Measurements from ENCODE around the gene PDLIM5.

The PDLIM5 gene

GRCh38 chr4:94420356-94420755, 31.4 kb upstream of the PDLIM5 start:
- DNase-seq = no peak
- H3K36me3 ChIP-seq (ENCODE audit: control insufficient read depth, insufficient read depth, low read length) = no peaks in the 10 kb centered on the region
- no peaks in the 10 kb centered on the region for H3K27me3 ChIP-seq (replicated peaks; ENCODE audit: control insufficient read depth, insufficient read depth, low read length, poor library complexity, severe bottlenecking)
- H3K4me3 ChIP-seq (ENCODE audit: insufficient read depth, low read depth, low read length, poor library complexity, severe bottlenecking) = no peak overlapping the region
- no peaks in the 10 kb centered on the region for H3K9me3 ChIP-seq (ENCODE audit: control insufficient read depth, low read length)
- H3K4me1 ChIP-seq (ENCODE audit: control insufficient read depth, insufficient read depth, low read length, poor library complexity, severe bottlenecking) = no peaks in the 10 kb centered on the region
- H3K27ac ChIP-seq (ENCODE audit: insufficient read depth, low read length, poor library complexity, severe bottlenecking) = no peak overlapping the region

- no peaks in the 10 kb centered on the region for H3K9me3 ChIP-seq (ENCODE audit: control insufficient read depth, low read length)
- H3K27ac ChIP-seq (ENCODE audit: insufficient read depth, low read length, poor library complexity, severe bottlenecking) = no peak overlapping the region
- DNase-seq = no peak
- H3K36me3 ChIP-seq (ENCODE audit: control insufficient read depth, insufficient read depth, low read length) = no peaks in the 10 kb centered on the region
- H3K4me3 ChIP-seq (ENCODE audit: insufficient read depth, low read depth, low read length, poor library complexity, severe bottlenecking) = no peak overlapping the region
- H3K27me3 ChIP-seq (replicated peaks; ENCODE audit: control insufficient read depth, insufficient read depth, low read length, poor library complexity, severe bottlenecking) = no peaks in the 10 kb centered on the region
- H3K4me1 ChIP-seq (ENCODE audit: control insufficient read depth, insufficient read depth, low read length, poor library complexity, severe bottlenecking) = no peaks in the 10 kb centered on the region
These were observed 25.0 kb upstream of the PDLIM5 start for GRCh38 chr4:94426783-94427182.

- Histone ChIP-seq H3K4me1 (ENCODE audit: control insufficient read depth, insufficient read depth, low read length, poor library complexity, severe bottlenecking) (no peaks in the 10 kb centered on the region), H3K4me3 (ENCODE audit: insufficient read depth, low read depth, low read length, poor library complexity, severe bottlenecking) (no peak overlapping the region), H3K27me3 (replicated peaks; ENCODE audit: control insufficient read depth, insufficient read depth, low read length, poor library complexity, severe bottlenecking) (no peaks in the 10 kb centered on the region), H3K36me3 (ENCODE audit: control insufficient read depth, insufficient read depth, low read length) (no peaks in the 10 kb centered on the region), H3K9me3 (ENCODE audit: control insufficient read depth, low read length) (no peaks in the 10 kb centered on the region), H3K27ac (ENCODE audit: insufficient read depth, low read length, poor library complexity, severe bottlenecking) (no peak overlapping the region)
- no peak for DNase-seq
These were observed 22.9 kb upstream of the PDLIM5 start for GRCh38 chr4:94428884-94429283.

GRCh38 chr4:94430406-94430805, 21.3 kb upstream of the PDLIM5 start:
- Histone ChIP-seq H3K4me3 (ENCODE audit: insufficient read depth, low read depth, low read length, poor library complexity, severe bottlenecking) (no peak overlapping the region), H3K9me3 (ENCODE audit: control insufficient read depth, low read length) (no peaks in the 10 kb centered on the region), H3K27me3 (replicated peaks; ENCODE audit: control insufficient read depth, insufficient read depth, low read length, poor library complexity, severe bottlenecking) (no peaks in the 10 kb centered on the region), H3K36me3 (ENCODE audit: control insufficient read depth, insufficient read depth, low read length) (no peaks in the 10 kb centered on the region), H3K27ac (ENCODE audit: insufficient read depth, low read length, poor library complexity, severe bottlenecking) (no peak overlapping the region), H3K4me1 (ENCODE audit: control insufficient read depth, insufficient read depth, low read length, poor library complexity, severe bottlenecking) (no peaks in the 10 kb centered on the region)
- DNase-seq = no peak

- DNase-seq = no peak
- H3K27ac ChIP-seq (ENCODE audit: insufficient read depth, low read length, poor library complexity, severe bottlenecking) = no peak overlapping the region
- H3K4me3 ChIP-seq (ENCODE audit: insufficient read depth, low read depth, low read length, poor library complexity, severe bottlenecking) = no peak overlapping the region
- no peaks in the 10 kb centered on the region for H3K4me1 ChIP-seq (ENCODE audit: control insufficient read depth, insufficient read depth, low read length, poor library complexity, severe bottlenecking)
- H3K36me3 ChIP-seq (ENCODE audit: control insufficient read depth, insufficient read depth, low read length) = no peaks in the 10 kb centered on the region
- no peaks in the 10 kb centered on the region for H3K9me3 ChIP-seq (ENCODE audit: control insufficient read depth, low read length)
- H3K27me3 ChIP-seq (replicated peaks; ENCODE audit: control insufficient read depth, insufficient read depth, low read length, poor library complexity, severe bottlenecking) = no peaks in the 10 kb centered on the region
These were observed 20.4 kb upstream of the PDLIM5 start for GRCh38 chr4:94431388-94431787.

- no peaks in the 10 kb centered on the region for H3K4me1 ChIP-seq (ENCODE audit: control insufficient read depth, insufficient read depth, low read length, poor library complexity, severe bottlenecking)
- H3K9me3 ChIP-seq (ENCODE audit: control insufficient read depth, low read length) = no peaks in the 10 kb centered on the region
- no peak overlapping the region for H3K27ac ChIP-seq (ENCODE audit: insufficient read depth, low read length, poor library complexity, severe bottlenecking)
- H3K27me3 ChIP-seq (replicated peaks; ENCODE audit: control insufficient read depth, insufficient read depth, low read length, poor library complexity, severe bottlenecking) = no peaks in the 10 kb centered on the region
- no peak overlapping the region for H3K4me3 ChIP-seq (ENCODE audit: insufficient read depth, low read depth, low read length, poor library complexity, severe bottlenecking)
- H3K36me3 ChIP-seq (ENCODE audit: control insufficient read depth, insufficient read depth, low read length) = no peaks in the 10 kb centered on the region
- DNase-seq = no peak
These were observed 17.2 kb upstream of the PDLIM5 start for GRCh38 chr4:94434505-94434904.

- Histone ChIP-seq H3K36me3 (ENCODE audit: control insufficient read depth, insufficient read depth, low read length) (no peaks in the 10 kb centered on the region), H3K4me3 (ENCODE audit: insufficient read depth, low read depth, low read length, poor library complexity, severe bottlenecking) (no peak overlapping the region), H3K27ac (ENCODE audit: insufficient read depth, low read length, poor library complexity, severe bottlenecking) (no peak overlapping the region), H3K27me3 (replicated peaks; ENCODE audit: control insufficient read depth, insufficient read depth, low read length, poor library complexity, severe bottlenecking) (no peaks in the 10 kb centered on the region), H3K9me3 (ENCODE audit: control insufficient read depth, low read length) (no peaks in the 10 kb centered on the region), H3K4me1 (ENCODE audit: control insufficient read depth, insufficient read depth, low read length, poor library complexity, severe bottlenecking) (no peaks in the 10 kb centered on the region)
- no peak for DNase-seq
These were observed 15.9 kb upstream of the PDLIM5 start for GRCh38 chr4:94435874-94436273.

- Histone ChIP-seq H3K4me1 (ENCODE audit: control insufficient read depth, insufficient read depth, low read length, poor library complexity, severe bottlenecking) (no peaks in the 10 kb centered on the region), H3K27me3 (replicated peaks; ENCODE audit: control insufficient read depth, insufficient read depth, low read length, poor library complexity, severe bottlenecking) (no peaks in the 10 kb centered on the region), H3K4me3 (ENCODE audit: insufficient read depth, low read depth, low read length, poor library complexity, severe bottlenecking) (no peak overlapping the region), H3K27ac (ENCODE audit: insufficient read depth, low read length, poor library complexity, severe bottlenecking) (no peak overlapping the region), H3K9me3 (ENCODE audit: control insufficient read depth, low read length) (no peaks in the 10 kb centered on the region), H3K36me3 (ENCODE audit: control insufficient read depth, insufficient read depth, low read length) (no peaks in the 10 kb centered on the region)
- DNase-seq = no peak
These were observed 15.2 kb upstream of the PDLIM5 start for GRCh38 chr4:94436512-94436911.

- Histone ChIP-seq H3K4me1 (ENCODE audit: control insufficient read depth, insufficient read depth, low read length, poor library complexity, severe bottlenecking) (no peaks in the 10 kb centered on the region), H3K9me3 (ENCODE audit: control insufficient read depth, low read length) (no peaks in the 10 kb centered on the region), H3K27ac (ENCODE audit: insufficient read depth, low read length, poor library complexity, severe bottlenecking) (no peak overlapping the region), H3K4me3 (ENCODE audit: insufficient read depth, low read depth, low read length, poor library complexity, severe bottlenecking) (no peak overlapping the region), H3K27me3 (replicated peaks; ENCODE audit: control insufficient read depth, insufficient read depth, low read length, poor library complexity, severe bottlenecking) (no peaks in the 10 kb centered on the region), H3K36me3 (ENCODE audit: control insufficient read depth, insufficient read depth, low read length) (no peaks in the 10 kb centered on the region)
- no peak for DNase-seq
These were observed 12.1 kb upstream of the PDLIM5 start for GRCh38 chr4:94439606-94440005.

- H3K4me3 ChIP-seq (ENCODE audit: insufficient read depth, low read depth, low read length, poor library complexity, severe bottlenecking) = no peak overlapping the region
- no peaks in the 10 kb centered on the region for H3K4me1 ChIP-seq (ENCODE audit: control insufficient read depth, insufficient read depth, low read length, poor library complexity, severe bottlenecking)
- no peaks in the 10 kb centered on the region for H3K9me3 ChIP-seq (ENCODE audit: control insufficient read depth, low read length)
- no peak overlapping the region for H3K27ac ChIP-seq (ENCODE audit: insufficient read depth, low read length, poor library complexity, severe bottlenecking)
- no peaks in the 10 kb centered on the region for H3K36me3 ChIP-seq (ENCODE audit: control insufficient read depth, insufficient read depth, low read length)
- no peaks in the 10 kb centered on the region for H3K27me3 ChIP-seq (replicated peaks; ENCODE audit: control insufficient read depth, insufficient read depth, low read length, poor library complexity, severe bottlenecking)
- no peak for DNase-seq
These were observed 9.9 kb upstream of the PDLIM5 start for GRCh38 chr4:94441838-94442237.

- no peak overlapping the region for H3K4me3 ChIP-seq (ENCODE audit: insufficient read depth, low read depth, low read length, poor library complexity, severe bottlenecking)
- no peak overlapping the region for H3K27ac ChIP-seq (ENCODE audit: insufficient read depth, low read length, poor library complexity, severe bottlenecking)
These were observed 9.5 kb upstream of the PDLIM5 start for GRCh38 chr4:94442251-94442650.

More at GRCh38 chr4:94442251-94442650, 9.5 kb upstream of the PDLIM5 start:
- H3K4me1 ChIP-seq (ENCODE audit: control insufficient read depth, insufficient read depth, low read length, poor library complexity, severe bottlenecking) = no peaks in the 10 kb centered on the region
- H3K36me3 ChIP-seq (ENCODE audit: control insufficient read depth, insufficient read depth, low read length) = no peaks in the 10 kb centered on the region
- no peaks in the 10 kb centered on the region for H3K9me3 ChIP-seq (ENCODE audit: control insufficient read depth, low read length)
- DNase-seq = no peak
- H3K27me3 ChIP-seq (replicated peaks; ENCODE audit: control insufficient read depth, insufficient read depth, low read length, poor library complexity, severe bottlenecking) = no peaks in the 10 kb centered on the region

Data from effector memory CD4-positive, alpha-beta T cell (primary cell).